Measurements from ENCODE around the gene CD63. TPM values are rescaled to one million over a fixed set of nuclear protein-coding genes. Genes with fewer than 3 reads are reported as not detected.

CD63 gene
- total RNA-seq, 2 experiments from 2014 or later, result 99.6 to 101 TPM

DNA sequence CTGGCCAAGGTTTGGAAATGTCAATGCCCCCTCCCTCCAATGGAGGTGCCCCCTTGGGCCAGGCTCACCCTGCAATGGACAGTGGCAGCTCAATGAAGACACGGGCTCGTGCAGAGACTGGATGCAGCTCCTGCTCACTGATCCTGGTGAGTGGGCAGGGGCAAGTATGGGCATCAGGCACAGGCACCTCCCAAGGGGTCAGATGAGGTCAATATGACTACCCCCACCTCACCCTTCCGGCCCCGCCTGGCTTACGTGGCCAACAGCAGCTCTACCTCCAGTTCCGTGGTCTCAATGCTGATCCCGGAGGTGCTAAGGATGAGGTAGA is 34.7 kb downstream of the CD63 start:
- POLR2A ChIA-PET, result no interaction called here
- Mint-ChIP-seq H3K4me3 (no peak overlapping the region), H3K4me1 (ENCODE audit: low read depth) (no peaks in the 10 kb centered on the region), H3K9me3 (no peaks in the 10 kb centered on the region), H3K27me3 (no peaks in the 10 kb centered on the region), H3K36me3 (ENCODE audit: low read depth) (no peaks in the 10 kb centered on the region), H3K27ac (no peak overlapping the region)
- CTCF ChIA-PET, result interaction anchor here (1.1 to 1.8 kb wide), 3 partner anchors 12 to 31 kb away, joined by 3 to 5 read pairs (median 3); a partner anchor contains a TSS
- intact Hi-C loops (cut with micrococcal nuclease), result no loop called here
- no peak for TF ChIP-seq CTCF (IDR thresholded peaks at IDR 0.05)
- no peak for DNase-seq
- no peak for ATAC-seq

DNA sequence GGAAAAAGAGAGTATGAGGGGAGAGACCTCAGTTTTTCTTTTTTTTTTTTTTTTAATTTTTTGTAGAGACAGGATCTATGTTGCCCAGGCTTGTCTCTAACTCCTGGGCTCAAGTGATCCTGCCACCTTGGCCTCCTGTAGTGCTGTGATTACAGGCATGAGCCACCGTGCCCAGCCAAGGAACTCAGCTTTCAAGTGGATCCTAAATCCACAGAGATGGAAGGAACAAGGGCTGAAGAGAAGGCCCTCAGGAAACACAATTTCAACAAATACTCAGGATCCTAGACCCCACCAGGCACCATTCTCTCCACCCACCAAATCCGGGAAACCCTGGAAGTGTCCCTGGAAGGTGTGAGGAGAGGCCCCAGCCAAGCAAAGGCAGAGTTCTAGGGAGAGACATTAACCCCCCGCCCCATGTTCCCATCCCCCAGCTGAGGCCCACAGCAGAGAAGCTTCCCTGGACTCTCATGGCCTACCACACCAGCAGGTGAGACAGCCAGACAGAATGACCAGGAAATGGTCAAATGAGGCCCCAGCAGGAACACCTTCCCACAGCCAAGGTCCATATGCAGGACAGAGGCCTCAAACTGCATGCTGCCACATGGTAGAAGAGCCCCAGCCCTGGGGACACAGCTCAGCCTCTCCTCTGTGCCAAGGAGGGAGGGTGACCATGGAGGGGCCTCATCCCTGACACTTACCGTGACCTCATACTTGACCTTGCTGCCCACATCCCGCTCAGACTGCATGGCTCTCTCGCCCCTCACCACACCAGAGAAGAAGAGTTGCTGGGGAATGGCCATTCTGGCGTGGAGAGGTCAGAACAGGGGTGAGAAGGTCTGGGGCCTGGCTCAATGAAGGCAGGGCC is 35.3 kb downstream of the CD63 start:
- no peak for TF ChIP-seq CTCF (IDR thresholded peaks at IDR 0.05)
- ChIA-PET CTCF (interaction anchor here (1.1 to 1.5 kb wide), 2 partner anchors 12 to 31 kb away, joined by 3 read pairs; a partner anchor contains a TSS), POLR2A (no interaction called here)
- Mint-ChIP-seq H3K36me3 (ENCODE audit: low read depth) (no peaks in the 10 kb centered on the region), H3K4me1 (ENCODE audit: low read depth) (no peaks in the 10 kb centered on the region), H3K27me3 (no peaks in the 10 kb centered on the region), H3K9me3 (no peaks in the 10 kb centered on the region), H3K27ac (no peak overlapping the region), H3K4me3 (no peak overlapping the region)
- ATAC-seq, result no peak
- no peak for DNase-seq
- intact Hi-C loops (cut with micrococcal nuclease), result no loop called here

DNA sequence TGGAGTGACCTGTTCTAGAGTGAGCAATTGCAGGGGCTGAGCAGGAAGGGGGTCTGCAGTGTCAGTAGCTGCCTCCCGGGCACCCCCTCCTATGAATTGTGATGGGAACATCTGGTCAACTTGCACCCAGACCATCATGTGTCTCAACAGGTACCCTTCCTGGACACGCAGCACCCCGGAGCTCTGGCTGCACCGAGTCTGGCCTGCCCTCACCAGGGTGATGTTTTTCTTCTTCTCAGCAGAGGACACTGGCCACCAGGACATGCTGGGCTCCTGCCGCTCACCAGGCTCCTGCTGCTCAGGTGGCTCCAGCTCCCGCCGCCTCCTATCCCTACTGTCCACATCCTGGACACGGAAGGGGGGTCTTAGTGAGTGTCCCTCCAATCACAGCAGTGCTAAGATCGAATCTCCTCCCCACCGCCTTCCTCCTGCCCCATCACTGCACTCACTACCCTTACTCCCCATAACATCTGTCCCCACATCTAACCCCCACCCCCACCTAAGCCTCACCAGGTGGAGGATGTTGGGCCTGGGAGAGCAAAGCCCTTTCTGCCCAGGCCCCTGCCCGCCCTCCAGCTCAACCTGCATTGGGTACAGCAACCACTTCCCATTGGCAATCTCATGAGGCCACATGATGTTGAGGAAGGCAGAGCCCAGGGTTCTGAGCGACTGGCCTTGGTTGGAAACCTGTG is 36.0 kb downstream of the CD63 start:
- intact Hi-C loops (cut with micrococcal nuclease), result no loop called here
- CTCF ChIA-PET, result interaction anchor here (1.5 kb wide), 1 partner anchor 11 kb away, joined by 3 read pairs; a partner anchor contains a TSS
- H3K9me3 Mint-ChIP-seq, result no peaks in the 10 kb centered on the region
- H3K27ac Mint-ChIP-seq, result no peak overlapping the region
- no peak for TF ChIP-seq CTCF (IDR thresholded peaks at IDR 0.05)
- no peaks in the 10 kb centered on the region for H3K27me3 Mint-ChIP-seq
- H3K36me3 Mint-ChIP-seq (ENCODE audit: low read depth), result no peaks in the 10 kb centered on the region
- no peak for ATAC-seq
- H3K4me1 Mint-ChIP-seq (ENCODE audit: low read depth), result peaks cover 2% of the 10 kb centered on the region
- DNase-seq, result no peak
- H3K4me3 Mint-ChIP-seq, result no peak overlapping the region
- POLR2A ChIA-PET, result no interaction called here

GRCh38 chr12:55688716-55689655 is 39.8 kb downstream of the CD63 start:
- TF ChIP-seq CTCF (IDR thresholded peaks at IDR 0.05), result no peak
- no peak for ATAC-seq
- no peak for DNase-seq
- ChIA-PET CTCF (interaction anchor here (0.8 to 3.0 kb wide), 4 partner anchors 12 to 33 kb away, joined by 3 to 14 read pairs (median 3); partner anchors contain the start of gene ITGA7), POLR2A (no interaction called here)
- no peaks in the 10 kb centered on the region for H3K36me3 Mint-ChIP-seq (ENCODE audit: low read depth)
- no peaks in the 10 kb centered on the region for H3K27me3 Mint-ChIP-seq
- no peak overlapping the region for H3K4me3 Mint-ChIP-seq
- intact Hi-C loops (cut with micrococcal nuclease), result no loop called here
- H3K27ac Mint-ChIP-seq, result no peak overlapping the region
- H3K4me1 Mint-ChIP-seq (ENCODE audit: low read depth), result peaks cover 7% of the 10 kb centered on the region
- H3K9me3 Mint-ChIP-seq, result no peaks in the 10 kb centered on the region
